HL-60 (cell line): ENCODE data around the gene GAMT.

Source experiments
- CTCF ChIP-seq: IDR thresholded peaks from one replicate; pipeline ENCODE4 v1.5.1; 2011; ENCODE audit warnings: low read length, control low read depth, inconsistent platforms; ENCODE audit not compliant: insufficient read depth
- GABPA ChIP-seq: IDR thresholded peaks from 2 replicates; pipeline ENCODE4 v1.6.1; 2012; ENCODE audit warnings: low read depth
- POLR2AphosphoS5 ChIP-seq: IDR thresholded peaks from 2 replicates; pipeline ENCODE4 v1.6.1; 2012; ENCODE audit warnings: low read depth
- REST ChIP-seq: IDR thresholded peaks from 2 replicates; pipeline ENCODE4 v1.6.1; 2012; ENCODE audit warnings: low read depth; ENCODE audit not compliant: insufficient replicate concordance
- SPI1 ChIP-seq: IDR thresholded peaks from 2 replicates; pipeline ENCODE4 v1.6.1; 2012; ENCODE audit warnings: low read depth, mild to moderate bottlenecking, borderline replicate concordance

- TF ChIP-seq POLR2AphosphoS5, result no peak
- no peak for TF ChIP-seq CTCF
- TF ChIP-seq SPI1, result no peak
- TF ChIP-seq REST, result no peak
- TF ChIP-seq GABPA, result no peak
These were observed 46.3 kb downstream of the GAMT start for GRCh38 chr19:1354970-1355567.
